H9 (cell line): Measurements from ENCODE around the gene FANCG. TPM values are rescaled to one million over a fixed set of nuclear protein-coding genes. Genes with fewer than 3 reads are reported as not detected.
A peak's percentile ranks its signal among the peaks of the same experiment; 100 is the strongest.

Source experiments
- DNase-seq: peaks from one replicate; pipeline ENCODE4 v3.0.0-alpha.2; 2017
- H2AFZ ChIP-seq: one replicate; pipeline ENCODE4 v1.6.1; 2013; ENCODE audit warnings: mild to moderate bottlenecking, low read length, control low read depth, moderate library complexity
- H2AK5ac ChIP-seq: 2 replicates; pipeline ENCODE4 v1.6.1; 2013; ENCODE audit warnings: low read length, control low read depth, mixed read lengths; ENCODE audit not compliant: insufficient read length
- H2BK120ac ChIP-seq: one replicate; pipeline ENCODE4 v1.6.1; 2013; ENCODE audit warnings: low read depth, mild to moderate bottlenecking, low read length, control low read depth, inconsistent platforms; ENCODE audit not compliant: poor library complexity, severe bottlenecking
- H2BK12ac ChIP-seq: 2 replicates; pipeline ENCODE4 v1.6.1; 2013; ENCODE audit warnings: low read length, control low read depth, mixed read lengths, low read depth; ENCODE audit not compliant: insufficient read length
- H2BK15ac ChIP-seq: 2 replicates; pipeline ENCODE4 v1.6.1; 2013; ENCODE audit warnings: low read depth, low read length, control low read depth
- H2BK20ac ChIP-seq: one replicate; pipeline ENCODE4 v1.6.1; 2013; ENCODE audit warnings: low read depth, mild to moderate bottlenecking, low read length, control low read depth, inconsistent platforms; ENCODE audit not compliant: poor library complexity, severe bottlenecking
- H2BK5ac ChIP-seq: 2 replicates; pipeline ENCODE4 v1.6.1; 2013; ENCODE audit warnings: low read length, control low read depth, mixed read lengths; ENCODE audit not compliant: insufficient read length
- H3K14ac ChIP-seq: 2 replicates; pipeline ENCODE4 v1.6.1; 2013; ENCODE audit warnings: low read length, control low read depth; ENCODE audit not compliant: insufficient read depth
- H3K18ac ChIP-seq: 2 replicates; pipeline ENCODE4 v1.6.1; 2013; ENCODE audit warnings: low read depth, mild to moderate bottlenecking, mixed read lengths, low read length, control low read depth; ENCODE audit not compliant: insufficient read length
- H3K23ac ChIP-seq: 2 replicates; pipeline ENCODE4 v1.6.1; 2013; ENCODE audit warnings: low read length, control low read depth, mixed read lengths, low read depth; ENCODE audit not compliant: insufficient read length
- H3K23me2 ChIP-seq: 2 replicates; pipeline ENCODE4 v1.6.1; 2013; ENCODE audit warnings: low read depth, mild to moderate bottlenecking, mixed read lengths, low read length, control low read depth; ENCODE audit not compliant: insufficient read length, poor library complexity, severe bottlenecking
- H3K27ac ChIP-seq: 2 replicates; pipeline ENCODE4 v1.5.1; 2013; ENCODE audit warnings: low read length, control low read depth, mixed read lengths, low read depth; ENCODE audit not compliant: insufficient read length
- H3K27me3 ChIP-seq: 2 replicates; pipeline ENCODE4 v1.6.1; 2013; ENCODE audit warnings: low read length, control low read depth, inconsistent platforms; ENCODE audit not compliant: insufficient read depth
- H3K4ac ChIP-seq: 2 replicates; pipeline ENCODE4 v1.6.1; 2013; ENCODE audit warnings: low read depth, mild to moderate bottlenecking, control low read depth, inconsistent platforms, low read length, moderate library complexity
- H3K4me1 ChIP-seq: 2 replicates; pipeline ENCODE4 v1.6.1; 2013; ENCODE audit warnings: low read length, control low read depth, inconsistent platforms; ENCODE audit not compliant: insufficient read depth
- H3K4me2 ChIP-seq: 2 replicates; pipeline ENCODE4 v1.6.1; 2013; ENCODE audit warnings: low read length, control low read depth, mixed read lengths; ENCODE audit not compliant: insufficient read length, insufficient read depth
- H3K56ac ChIP-seq: 2 replicates; pipeline ENCODE4 v1.6.1; 2013; ENCODE audit warnings: low read depth, mild to moderate bottlenecking, mixed read lengths, low read length, control low read depth; ENCODE audit not compliant: insufficient read length
- H3K79me1 ChIP-seq: 2 replicates; pipeline ENCODE4 v1.6.1; 2013; ENCODE audit warnings: low read depth, mild to moderate bottlenecking, moderate library complexity, low read length, control low read depth, inconsistent platforms; ENCODE audit not compliant: insufficient read depth, poor library complexity, severe bottlenecking
- H3K79me2 ChIP-seq: 2 replicates; pipeline ENCODE4 v1.6.1; 2013; ENCODE audit warnings: low read length, control low read depth, inconsistent platforms; ENCODE audit not compliant: insufficient read depth
- H3K9ac ChIP-seq: 2 replicates; pipeline ENCODE4 v1.6.1; 2013; ENCODE audit warnings: low read length, control low read depth, mixed read lengths; ENCODE audit not compliant: insufficient read length; ENCODE audit errors: extremely low read depth
- H3K9me3 ChIP-seq: one replicate; pipeline ENCODE4 v1.6.1; 2013; ENCODE audit warnings: low read depth, low read length, inconsistent platforms; ENCODE audit not compliant: control insufficient read depth
- H3T11ph ChIP-seq: one replicate; pipeline ENCODE4 v1.6.1; 2013; ENCODE audit warnings: mild to moderate bottlenecking, low read length, control low read depth, inconsistent platforms
- H4K20me1 ChIP-seq: one replicate; pipeline ENCODE4 v1.6.1; 2013; ENCODE audit not compliant: control insufficient read depth, insufficient read length, insufficient read depth
- H4K5ac ChIP-seq: 2 replicates; pipeline ENCODE4 v1.6.1; 2013; ENCODE audit warnings: low read depth, mild to moderate bottlenecking, mixed read lengths, low read length, control low read depth; ENCODE audit not compliant: insufficient read length
- H4K8ac ChIP-seq: replicated peaks from 2 replicates; pipeline ENCODE4 v1.6.1; 2013; ENCODE audit warnings: low read length, control low read depth, mixed read lengths, low read depth; ENCODE audit not compliant: insufficient read length
- H4K91ac ChIP-seq: 2 replicates; pipeline ENCODE4 v1.6.1; 2013; ENCODE audit warnings: low read depth, mild to moderate bottlenecking, moderate library complexity, mixed read lengths, low read length, control low read depth; ENCODE audit not compliant: insufficient read length
- H3K27ac Mint-ChIP-seq, 3 experiments: 2 replicates in 2 of 3; 3 replicates in 1 of 3; pipeline ENCODE4 v1.8.0; 2020 to 2021; ENCODE audit warnings: mixed read lengths in 3 of 3, mild to moderate bottlenecking in 1 of 3, moderate library complexity in 1 of 3
- H3K27me3 Mint-ChIP-seq: 2 replicates; pipeline ENCODE4 v1.8.0; 2021; ENCODE audit warnings: low read depth, mild to moderate bottlenecking, moderate library complexity, mixed read lengths
- H3K36me3 Mint-ChIP-seq, 3 experiments: 2 replicates in 2 of 3; 3 replicates in 1 of 3; pipeline ENCODE4 v1.8.0; 2020 to 2021; ENCODE audit warnings: low read depth in 3 of 3, mixed read lengths in 3 of 3; ENCODE audit not compliant: insufficient read depth in 1 of 3
- H3K4me1 Mint-ChIP-seq, 2 experiments: 2 replicates each; pipeline ENCODE4 v1.8.0; 2020; ENCODE audit warnings: mixed read lengths in 2 of 2
- H3K4me3 Mint-ChIP-seq, 2 experiments: 2 replicates in 1 of 2; 3 replicates in 1 of 2; pipeline ENCODE4 v1.8.0; 2020 to 2021; ENCODE audit warnings: mild to moderate bottlenecking in 2 of 2, mixed read lengths in 2 of 2, moderate library complexity in 1 of 2
- H3K9me3 Mint-ChIP-seq, 2 experiments: 2 replicates in 1 of 2; 3 replicates in 1 of 2; pipeline ENCODE4 v1.8.0; 2020; ENCODE audit warnings: mild to moderate bottlenecking in 2 of 2, mixed read lengths in 2 of 2, moderate library complexity in 1 of 2
- WGBS: extraction: QIAGEN DNeasy Blood & Tissue Kit; methylation state at CpG from one replicate; pipeline ENCODE4 v1.1.7; 2013; ENCODE audit warnings: missing lambda C conversion rate, low lambda C conversion rate, mixed read lengths; ENCODE audit not compliant: insufficient read length; ENCODE audit errors: extremely low coverage; 5-methylcytosine and 5-hydroxymethylcytosine counted together
- total RNA-seq: library from RNA; stranded (reverse); gene quantifications from 2 replicates; pipeline ENCODE4 v1.2.1, GENCODE V29; 2021
- TF ChIP-seq, protein P1 (sequence below): fragments of 200-600 bp; sonication (generic); conservative IDR thresholded peaks from 3 replicates; pipeline ENCODE4 v1.8.0; 2021; ENCODE audit warnings: antibody characterized with exemption, mild to moderate bottlenecking

The FANCG gene
- total RNA-seq, 1 experiment from 2014 or later, result 86.9 TPM

DNA sequence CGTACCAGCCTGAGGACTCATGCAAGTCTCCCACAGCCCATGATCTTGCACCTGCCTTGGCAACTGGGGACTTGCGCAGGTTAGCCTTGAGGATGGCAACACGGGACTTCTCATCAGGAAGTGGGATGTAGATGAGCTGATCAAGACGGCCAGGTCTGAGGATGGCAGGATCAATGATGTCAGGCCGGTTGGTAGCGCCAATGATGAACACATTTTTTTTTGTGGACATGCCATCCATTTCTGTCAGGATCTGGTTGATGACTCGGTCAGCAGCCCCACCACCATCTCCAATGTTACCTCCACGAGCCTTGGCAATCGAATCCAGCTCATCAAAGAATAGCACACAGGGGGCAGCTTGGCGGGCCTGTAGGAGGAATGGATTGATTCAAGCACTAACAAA, 20.3 kb downstream of the FANCG start:
- H3K79me2 ChIP-seq, result no peaks in the 10 kb centered on the region
- no peak overlapping the region for H3K4me3 Mint-ChIP-seq
- no peak overlapping the region for H2BK12ac ChIP-seq
- H3T11ph ChIP-seq, result no peak overlapping the region
- no peak overlapping the region for H3K4ac ChIP-seq
- no peak for DNase-seq
- TF ChIP-seq, protein P1, sequence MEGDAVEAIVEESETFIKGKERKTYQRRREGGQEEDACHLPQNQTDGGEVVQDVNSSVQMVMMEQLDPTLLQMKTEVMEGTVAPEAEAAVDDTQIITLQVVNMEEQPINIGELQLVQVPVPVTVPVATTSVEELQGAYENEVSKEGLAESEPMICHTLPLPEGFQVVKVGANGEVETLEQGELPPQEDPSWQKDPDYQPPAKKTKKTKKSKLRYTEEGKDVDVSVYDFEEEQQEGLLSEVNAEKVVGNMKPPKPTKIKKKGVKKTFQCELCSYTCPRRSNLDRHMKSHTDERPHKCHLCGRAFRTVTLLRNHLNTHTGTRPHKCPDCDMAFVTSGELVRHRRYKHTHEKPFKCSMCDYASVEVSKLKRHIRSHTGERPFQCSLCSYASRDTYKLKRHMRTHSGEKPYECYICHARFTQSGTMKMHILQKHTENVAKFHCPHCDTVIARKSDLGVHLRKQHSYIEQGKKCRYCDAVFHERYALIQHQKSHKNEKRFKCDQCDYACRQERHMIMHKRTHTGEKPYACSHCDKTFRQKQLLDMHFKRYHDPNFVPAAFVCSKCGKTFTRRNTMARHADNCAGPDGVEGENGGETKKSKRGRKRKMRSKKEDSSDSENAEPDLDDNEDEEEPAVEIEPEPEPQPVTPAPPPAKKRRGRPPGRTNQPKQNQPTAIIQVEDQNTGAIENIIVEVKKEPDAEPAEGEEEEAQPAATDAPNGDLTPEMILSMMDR, result no peak
- H3K4me1 ChIP-seq, result no peaks in the 10 kb centered on the region
- no peaks in the 10 kb centered on the region for H3K4me1 Mint-ChIP-seq
- no peaks in the 10 kb centered on the region for H3K9me3 ChIP-seq
- H3K23ac ChIP-seq, result no peak overlapping the region
- H3K27me3 Mint-ChIP-seq, result no peaks in the 10 kb centered on the region
- H3K9me3 Mint-ChIP-seq, result no peaks in the 10 kb centered on the region
- H3K79me1 ChIP-seq, result no peaks in the 10 kb centered on the region
- no peak overlapping the region for H3K56ac ChIP-seq
- 0 out of 2 replicates have a peak, but pooled peaks cover 2% of the 10 kb centered on the region for H3K27me3 ChIP-seq
- no peak overlapping the region for H2BK15ac ChIP-seq
- H2AFZ ChIP-seq, result no peak overlapping the region
- H3K9ac ChIP-seq, result no peak overlapping the region
- no peak overlapping the region for H2BK5ac ChIP-seq
- H4K5ac ChIP-seq, result no peak overlapping the region
- no peak overlapping the region for H3K27ac ChIP-seq
- peak overlapping the region in 1 of 3 experiments; percentile 83; a peak in 2 of 7 replicates for H3K27ac Mint-ChIP-seq
- H3K23me2 ChIP-seq, result no peaks in the 10 kb centered on the region
- peaks cover 87 to 99% (median 97%) of the 10 kb centered on the region in 3 experiments for H3K36me3 Mint-ChIP-seq
- H3K4me2 ChIP-seq, result no peak overlapping the region
- H3K14ac ChIP-seq, result no peak overlapping the region
- H2AK5ac ChIP-seq, result no peak overlapping the region
- no peak overlapping the region for H2BK120ac ChIP-seq
- WGBS, result no CpG with 5 or more reads among the region's 10 CpGs
- no peak overlapping the region for H3K18ac ChIP-seq
- no peaks in the 10 kb centered on the region for H4K20me1 ChIP-seq
- H4K8ac ChIP-seq, result no peak overlapping the region
- no peak overlapping the region for H4K91ac ChIP-seq
- no peak overlapping the region for H2BK20ac ChIP-seq
